HG02763 (cell line): ENCODE data around the gene DGKQ.

Experiments
- ATAC-seq: cut with Tn5 transposase; IDR thresholded peaks from one replicate; pipeline ENCODE4 v1.9.1; 2021; ENCODE audit warnings: mild to moderate bottlenecking, moderate library complexity; ENCODE audit not compliant: unreplicated experiment

The DGKQ gene

DNA sequence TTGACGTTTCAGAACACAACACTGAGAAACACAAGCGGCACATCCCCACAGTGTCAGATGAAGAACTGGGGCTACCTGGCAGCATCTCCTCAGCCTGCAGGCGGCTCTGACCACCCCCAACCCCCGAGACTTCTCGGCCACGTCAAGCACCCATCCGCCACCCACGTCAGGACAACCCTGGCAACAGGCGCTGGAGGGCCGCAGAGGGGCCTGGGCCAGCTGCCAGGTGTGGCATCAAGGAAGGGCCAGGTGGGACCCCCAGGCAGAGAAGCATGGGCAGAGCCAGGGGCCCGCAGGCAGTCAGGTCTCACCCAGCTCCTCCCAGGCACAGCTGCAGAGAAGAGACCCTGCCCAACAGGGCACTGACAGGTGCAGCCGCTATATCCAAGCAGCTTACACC lies 63.5 kb downstream of the DGKQ start:
- ATAC-seq = no peak

DNA sequence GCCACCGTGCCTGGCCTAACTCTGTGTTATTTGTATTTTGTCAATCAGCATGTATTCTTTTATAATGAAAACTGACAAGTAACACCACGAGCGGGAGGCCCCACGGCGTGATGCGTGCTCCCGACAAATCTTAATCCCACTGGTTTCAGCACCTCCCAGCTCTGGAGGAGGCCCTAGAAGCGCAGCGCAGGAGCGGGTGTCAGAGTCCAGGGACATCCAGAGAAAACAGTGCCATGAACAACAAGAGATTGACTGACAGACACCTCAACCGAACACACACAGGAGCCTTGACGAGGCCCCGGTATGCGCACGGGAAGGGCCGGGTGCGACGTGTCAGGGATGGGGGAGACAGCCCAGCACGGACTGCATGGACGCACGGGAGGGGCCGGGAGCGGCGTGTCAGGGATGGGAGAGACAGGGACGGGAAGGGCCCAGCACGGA lies 64.2 kb downstream of the DGKQ start:
- ATAC-seq = no peak
